Ovary (tissue), 3 donors: ENCODE data around the gene RAB3GAP1.

Source experiments
- POLR2A ChIP-seq: fragments of 450-650 bp; IDR thresholded peaks from one replicate; pipeline ENCODE4 v1.6.1; 2017; ENCODE audit warnings: antibody characterized with exemption, mild to moderate bottlenecking, moderate library complexity
- TF ChIP-seq, protein P1 (sequence below), 3 donors: fragments of 450-650 bp in 2 of 3; fragments of 200-600 bp in 1 of 3; IDR thresholded peaks; one replicate each; pipeline versions ENCODE4 v1.5.1 to v1.8.0; 2016 to 2022; ENCODE audit warnings: antibody characterized with exemption in 3 of 3, mild to moderate bottlenecking in 1 of 3
- donor health status: DM: no; HTN: no; CAD: no.

DNA sequence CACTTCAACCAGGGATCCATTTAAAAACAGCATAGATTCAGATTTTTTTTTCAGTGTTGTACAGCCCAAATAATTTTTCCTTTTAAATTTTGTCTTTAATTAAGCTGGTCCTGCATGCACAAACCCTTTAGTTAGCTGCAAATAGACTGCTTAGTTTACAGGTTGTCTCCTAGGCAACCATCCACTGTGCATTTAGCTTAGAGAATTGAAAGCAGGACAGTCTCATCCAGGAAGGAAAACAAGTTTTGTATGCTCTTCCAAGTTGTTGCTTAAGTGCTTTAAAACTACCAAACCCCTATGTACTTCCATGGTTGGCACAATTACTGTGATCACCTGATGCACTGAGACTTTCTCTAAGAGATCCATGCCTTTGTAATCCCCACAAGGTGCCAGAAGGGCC, 4.8 kb upstream of the RAB3GAP1 start, which contains the start of gene MAP3K19:
- TF ChIP-seq, protein P1, sequence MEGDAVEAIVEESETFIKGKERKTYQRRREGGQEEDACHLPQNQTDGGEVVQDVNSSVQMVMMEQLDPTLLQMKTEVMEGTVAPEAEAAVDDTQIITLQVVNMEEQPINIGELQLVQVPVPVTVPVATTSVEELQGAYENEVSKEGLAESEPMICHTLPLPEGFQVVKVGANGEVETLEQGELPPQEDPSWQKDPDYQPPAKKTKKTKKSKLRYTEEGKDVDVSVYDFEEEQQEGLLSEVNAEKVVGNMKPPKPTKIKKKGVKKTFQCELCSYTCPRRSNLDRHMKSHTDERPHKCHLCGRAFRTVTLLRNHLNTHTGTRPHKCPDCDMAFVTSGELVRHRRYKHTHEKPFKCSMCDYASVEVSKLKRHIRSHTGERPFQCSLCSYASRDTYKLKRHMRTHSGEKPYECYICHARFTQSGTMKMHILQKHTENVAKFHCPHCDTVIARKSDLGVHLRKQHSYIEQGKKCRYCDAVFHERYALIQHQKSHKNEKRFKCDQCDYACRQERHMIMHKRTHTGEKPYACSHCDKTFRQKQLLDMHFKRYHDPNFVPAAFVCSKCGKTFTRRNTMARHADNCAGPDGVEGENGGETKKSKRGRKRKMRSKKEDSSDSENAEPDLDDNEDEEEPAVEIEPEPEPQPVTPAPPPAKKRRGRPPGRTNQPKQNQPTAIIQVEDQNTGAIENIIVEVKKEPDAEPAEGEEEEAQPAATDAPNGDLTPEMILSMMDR (IDR thresholded peaks at IDR 0.05): no peak
- no peak for TF ChIP-seq POLR2A
